ENCODE measurements around the gene VAMP1.

DNA sequence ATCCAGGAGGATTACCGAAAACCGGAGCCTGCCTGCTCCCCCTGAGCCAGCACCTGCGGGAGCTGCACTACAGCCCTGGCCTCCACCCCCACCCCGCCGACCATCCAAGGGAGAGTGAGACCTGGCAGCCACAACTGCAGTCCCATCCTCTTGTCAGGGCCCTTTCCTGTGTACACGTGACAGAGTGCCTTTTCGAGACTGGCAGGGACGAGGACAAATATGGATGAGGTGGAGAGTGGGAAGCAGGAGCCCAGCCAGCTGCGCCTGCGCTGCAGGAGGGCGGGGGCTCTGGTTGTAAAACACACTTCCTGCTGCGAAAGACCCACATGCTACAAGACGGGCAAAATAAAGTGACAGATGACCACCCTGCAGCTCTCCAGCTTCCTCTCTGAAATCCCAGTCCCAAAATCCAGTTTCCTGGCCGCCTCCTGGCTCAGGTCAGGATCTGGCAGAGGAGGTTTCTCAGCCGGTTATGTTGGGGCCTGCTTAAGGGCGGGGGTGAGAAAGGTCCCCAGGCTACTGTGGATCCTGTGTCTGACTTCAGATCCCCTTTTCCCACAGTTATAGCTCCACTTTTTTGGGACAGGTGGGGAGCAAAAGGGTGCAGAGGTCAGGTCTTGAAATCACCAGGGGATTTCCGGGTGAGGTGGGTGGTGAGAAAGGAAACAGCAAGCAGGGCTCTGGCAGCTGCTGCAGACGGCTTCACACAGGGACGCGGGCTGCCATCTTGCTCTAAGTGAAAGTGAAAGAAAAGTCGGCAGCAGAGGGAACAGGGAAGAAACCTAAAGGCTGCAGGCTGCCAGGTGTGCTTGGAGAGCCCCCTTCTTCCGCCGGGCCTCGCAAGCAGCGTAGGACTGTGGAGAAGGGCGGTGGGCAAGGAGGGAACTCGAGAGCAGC is 18.9 kb downstream of the VAMP1 start, which contains the start of gene TAPBPL:
- TF ChIP-seq, protein P1, sequence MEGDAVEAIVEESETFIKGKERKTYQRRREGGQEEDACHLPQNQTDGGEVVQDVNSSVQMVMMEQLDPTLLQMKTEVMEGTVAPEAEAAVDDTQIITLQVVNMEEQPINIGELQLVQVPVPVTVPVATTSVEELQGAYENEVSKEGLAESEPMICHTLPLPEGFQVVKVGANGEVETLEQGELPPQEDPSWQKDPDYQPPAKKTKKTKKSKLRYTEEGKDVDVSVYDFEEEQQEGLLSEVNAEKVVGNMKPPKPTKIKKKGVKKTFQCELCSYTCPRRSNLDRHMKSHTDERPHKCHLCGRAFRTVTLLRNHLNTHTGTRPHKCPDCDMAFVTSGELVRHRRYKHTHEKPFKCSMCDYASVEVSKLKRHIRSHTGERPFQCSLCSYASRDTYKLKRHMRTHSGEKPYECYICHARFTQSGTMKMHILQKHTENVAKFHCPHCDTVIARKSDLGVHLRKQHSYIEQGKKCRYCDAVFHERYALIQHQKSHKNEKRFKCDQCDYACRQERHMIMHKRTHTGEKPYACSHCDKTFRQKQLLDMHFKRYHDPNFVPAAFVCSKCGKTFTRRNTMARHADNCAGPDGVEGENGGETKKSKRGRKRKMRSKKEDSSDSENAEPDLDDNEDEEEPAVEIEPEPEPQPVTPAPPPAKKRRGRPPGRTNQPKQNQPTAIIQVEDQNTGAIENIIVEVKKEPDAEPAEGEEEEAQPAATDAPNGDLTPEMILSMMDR (IDR thresholded peaks at IDR 0.05), result no peak
- TF ChIP-seq POLR2A (IDR thresholded peaks at IDR 0.05), result no peak

Data from lower leg skin (tissue), 3 donors.